IMR-90 (cell line): ENCODE measurements around the gene NEURL1B. TPM values are rescaled to one million over a fixed set of nuclear protein-coding genes. Genes with fewer than 3 reads are reported as not detected.

Experiments
- ATAC-seq: fragments of 200-7000 bp; cut with Tn5 transposase; 2 replicates; pipeline ENCODE4 v1.9.1; 2020; ENCODE audit warnings: low read depth, mild to moderate bottlenecking, moderate library complexity
- BruUV-seq: library from RNA; stranded (reverse); fragments of 400-500 nt; replicated peaks from 2 replicates; lab custom pipeline; 2021; lab: Mats Ljungman, UMichigan
- CTCF ChIA-PET: fragments of 300-600 bp; formaldehyde crosslinking; extraction: SDS; loops from one replicate; lab custom pipeline; 2021; ENCODE audit warnings: antibody characterized with exemption; lab: Yijun Ruan, JAX
- POLR2A ChIA-PET: fragments of 300-600 bp; sonication (Branson Sonifier 250); formaldehyde crosslinking; loops from one replicate; lab custom pipeline; 2022; ENCODE audit warnings: antibody characterized with exemption; ENCODE audit not compliant: unreplicated experiment; lab: Charles Lee
- DNase-seq: peaks from one replicate; pipeline ENCODE4 v3.0.0; 2013
- H2AFZ ChIP-seq: replicated peaks from 2 replicates; pipeline ENCODE3; 2013; ENCODE audit warnings: low read length, mild to moderate bottlenecking; ENCODE audit not compliant: poor library complexity
- H2AK5ac ChIP-seq: 2 replicates; pipeline ENCODE4 v1.6.1; 2013; ENCODE audit warnings: low read depth, low read length, inconsistent platforms
- H2AK9ac ChIP-seq: replicated peaks from 2 replicates; pipeline ENCODE3; 2013; ENCODE audit warnings: mild to moderate bottlenecking, low read depth, low read length, moderate library complexity; ENCODE audit not compliant: poor library complexity
- H2BK120ac ChIP-seq: 2 replicates; pipeline ENCODE4 v1.6.1; 2013; ENCODE audit warnings: low read depth, low read length, inconsistent platforms
- H2BK15ac ChIP-seq: 3 replicates; pipeline ENCODE4 v1.6.1; 2013; ENCODE audit warnings: low read depth, low read length, inconsistent platforms
- H2BK20ac ChIP-seq: 2 replicates; pipeline ENCODE4 v1.6.1; 2013; ENCODE audit warnings: low read depth, mild to moderate bottlenecking, inconsistent platforms, low read length, moderate library complexity
- H2BK5ac ChIP-seq: 2 replicates; pipeline ENCODE4 v1.6.1; 2013; ENCODE audit warnings: mild to moderate bottlenecking, low read depth, low read length, inconsistent platforms; ENCODE audit not compliant: poor library complexity, severe bottlenecking
- H3K14ac ChIP-seq: replicated peaks from 2 replicates; pipeline ENCODE4 v1.6.1; 2013; ENCODE audit warnings: low read depth, low read length, inconsistent platforms
- H3K18ac ChIP-seq: 2 replicates; pipeline ENCODE4 v1.6.1; 2013; ENCODE audit warnings: low read depth, low read length, control low read depth
- H3K23ac ChIP-seq: 2 replicates; pipeline ENCODE4 v1.6.1; 2013; ENCODE audit warnings: low read depth, low read length, inconsistent platforms
- H3K27ac ChIP-seq: 2 replicates; pipeline ENCODE4 v1.5.1; 2013; ENCODE audit warnings: mild to moderate bottlenecking, control low read depth, low read length; ENCODE audit not compliant: insufficient read depth
- H3K27me3 ChIP-seq: 2 replicates; pipeline ENCODE4 v1.6.1; 2013; ENCODE audit warnings: low read length; ENCODE audit not compliant: control insufficient read depth, insufficient read depth
- H3K36me3 ChIP-seq: 2 replicates; pipeline ENCODE4 v1.6.1; 2013; ENCODE audit warnings: low read length, mixed read lengths; ENCODE audit not compliant: control insufficient read depth, insufficient read depth
- H3K4ac ChIP-seq: 2 replicates; pipeline ENCODE4 v1.6.1; 2013; ENCODE audit warnings: low read depth, low read length, inconsistent platforms
- H3K4me1 ChIP-seq: 2 replicates; pipeline ENCODE4 v1.6.1; 2013; ENCODE audit warnings: low read length, mixed read lengths; ENCODE audit not compliant: control insufficient read depth, insufficient read depth
- H3K4me2 ChIP-seq: 2 replicates; pipeline ENCODE4 v1.6.1; 2013; ENCODE audit warnings: low read depth, mild to moderate bottlenecking, control low read depth, low read length, moderate library complexity
- H3K4me3 ChIP-seq: 2 replicates; pipeline ENCODE4 v1.5.1; 2013; ENCODE audit warnings: low read depth, mild to moderate bottlenecking, control low read depth, low read length, moderate library complexity; ENCODE audit not compliant: insufficient read depth
- H3K56ac ChIP-seq: 2 replicates; pipeline ENCODE4 v1.6.1; 2013; ENCODE audit warnings: low read length, inconsistent platforms; ENCODE audit not compliant: insufficient read depth; ENCODE audit errors: extremely low read depth
- H3K79me1 ChIP-seq, 2 experiments: 2 replicates each; pipeline ENCODE4 v1.6.1; 2013; ENCODE audit warnings: low read length in 2 of 2, inconsistent platforms in 1 of 2, low read depth in 1 of 2
- H3K9ac ChIP-seq: 2 replicates; pipeline ENCODE4 v1.6.1; 2013; ENCODE audit warnings: low read depth, low read length, control low read depth
- H3K9me1 ChIP-seq: 2 replicates; pipeline ENCODE4 v1.6.1; 2013; ENCODE audit warnings: low read length, inconsistent platforms; ENCODE audit not compliant: insufficient read depth
- H3K9me3 ChIP-seq: 2 replicates; pipeline ENCODE4 v1.6.1; 2013; ENCODE audit warnings: low read length; ENCODE audit not compliant: control insufficient read depth, insufficient read depth
- H4K20me1 ChIP-seq: 2 replicates; pipeline ENCODE4 v1.6.1; 2013; ENCODE audit warnings: low read length, inconsistent platforms; ENCODE audit not compliant: insufficient read depth
- H4K5ac ChIP-seq: 2 replicates; pipeline ENCODE4 v1.6.1; 2013; ENCODE audit warnings: mild to moderate bottlenecking, low read depth, low read length, control low read depth
- H4K8ac ChIP-seq, 2 experiments: 2 replicates each; pipeline ENCODE4 v1.6.1; 2013; ENCODE audit warnings: low read depth in 2 of 2, low read length in 2 of 2, control low read depth in 1 of 2, inconsistent platforms in 1 of 2
- H4K91ac ChIP-seq: 2 replicates; pipeline ENCODE4 v1.6.1; 2013; ENCODE audit warnings: low read depth, low read length, inconsistent platforms; ENCODE audit not compliant: insufficient read depth
- BHLHE40 ChIP-seq: fragments of 150-350 bp; IDR thresholded peaks from 2 replicates; pipeline ENCODE4 v1.6.1; 2016; ENCODE audit warnings: mild to moderate bottlenecking, low read depth, low read length
- CHD1 ChIP-seq: IDR thresholded peaks from 2 replicates; pipeline ENCODE4 v1.6.1; 2012; ENCODE audit warnings: low read depth, low read length, improper control_type of control experiment
- MXI1 ChIP-seq: IDR thresholded peaks from 2 replicates; pipeline ENCODE4 v1.6.1; 2012; ENCODE audit warnings: low read depth, mild to moderate bottlenecking, low read length, moderate library complexity, borderline replicate concordance
- NFE2L2 ChIP-seq: fragments of 150-350 bp; IDR thresholded peaks from 2 replicates; pipeline ENCODE4 v1.6.1; 2016; ENCODE audit warnings: low read depth, mild to moderate bottlenecking, low read length
- RFX5 ChIP-seq: IDR thresholded peaks from 2 replicates; pipeline ENCODE4 v1.8.0; 2012; ENCODE audit warnings: low read depth, mild to moderate bottlenecking, low read length, moderate library complexity
- SMC3 ChIP-seq: fragments of 150-350 bp; IDR thresholded peaks from 2 replicates; pipeline ENCODE4 v1.6.1; 2016; ENCODE audit warnings: low read depth, mild to moderate bottlenecking, antibody characterized with exemption, low read length, moderate library complexity
- WGBS, 2 experiments: methylation state at CpG; one replicate each; pipeline versions ENCODE4 v1.1.5 to v1.1.7; 2013; ENCODE audit warnings: missing lambda C conversion rate in 2 of 2; ENCODE audit not compliant: insufficient read length in 1 of 2; ENCODE audit errors: extremely low coverage in 2 of 2; 5-methylcytosine and 5-hydroxymethylcytosine counted together
- dilution Hi-C: fragments of 300-500 bp; cut with HindIII; formaldehyde crosslinking; loops from one replicate; pipeline ENCODE4 v1.14.3; 2018; ENCODE audit warnings: low sequenced_read_pairs; ENCODE audit not compliant: unreplicated experiment
- in situ Hi-C: fragments of 300-500 bp; cut with MboI; formaldehyde crosslinking; loops from 3 replicates; pipeline ENCODE4 v1.14.3; 2019; ENCODE audit warnings: low sequenced_read_pairs, inconsistent platforms, mixed read lengths
- intact Hi-C: fragments of 100-400 bp; cut with micrococcal nuclease; formaldehyde crosslinking; loops from 2 replicates; pipeline ENCODE4 v1.10.0; 2022
- polyA plus RNA-seq, 3 experiments: library from polyadenylated mRNA; depleted of rRNA; stranded (reverse); fragments of >200 nt; gene quantifications; 2 replicates each; pipeline ENCODE4 v1.2.3, GENCODE V29; 2012; ENCODE audit warnings: low replicate concordance in 1 of 3
- total RNA-seq: library from RNA; depleted of rRNA; stranded (reverse); fragments of >200 nt; gene quantifications from 2 replicates; pipeline ENCODE4 v1.2.3, GENCODE V29; 2012
- TF ChIP-seq, protein P1 (sequence below): fragments of 150-350 bp; IDR thresholded peaks from 2 replicates; pipeline ENCODE4 v1.6.1; 2016; ENCODE audit warnings: low read depth, mild to moderate bottlenecking, low read length, moderate library complexity, borderline replicate concordance
- TF ChIP-seq, protein P2 (sequence below): conservative IDR thresholded peaks from 2 replicates; pipeline ENCODE4 v1.5.1; 2012; ENCODE audit warnings: mild to moderate bottlenecking, low read depth, low read length, improper control_type of control experiment

NEURL1B gene
- total and polyA plus RNA-seq, 2 of the 4 experiments (the other 2 are of a cell fraction), result 1.8 to 2.8 TPM

DNA sequence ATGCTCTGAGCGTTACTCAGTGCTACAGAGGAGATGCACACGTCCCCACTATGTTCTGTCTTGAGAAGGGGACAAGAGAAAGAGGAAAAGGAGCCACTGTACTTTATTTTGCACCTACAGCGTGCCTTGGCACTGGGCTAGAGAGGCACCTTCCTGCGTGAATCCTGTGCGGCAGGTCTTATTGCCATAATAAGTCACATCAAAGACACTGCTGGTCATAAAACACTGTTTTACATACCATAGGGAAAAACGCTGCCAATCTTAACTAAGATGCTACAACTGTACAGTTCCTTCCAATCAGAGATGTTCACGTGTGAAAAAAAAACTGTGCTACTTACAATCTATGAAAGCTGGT lies 48.1 kb downstream of the NEURL1B start:
- H2BK20ac ChIP-seq, result no peak overlapping the region
- no peak overlapping the region for H3K18ac ChIP-seq
- H4K5ac ChIP-seq, result no peak overlapping the region
- no peaks in the 10 kb centered on the region for H3K9me3 ChIP-seq
- WGBS, 2 experiments, result no CpG with 5 or more reads among the region's 7 CpGs
- no peak overlapping the region for H3K56ac ChIP-seq
- dilution Hi-C loops (no loop called here), in situ Hi-C loops (no loop called here), intact Hi-C loops (no loop called here)
- ChIA-PET POLR2A (no interaction called here), CTCF (interaction anchor here (1.4 kb wide), 1 partner anchor 210 kb away, joined by 5 read pairs; no protein-coding TSS in a partner anchor)
- H3K9ac ChIP-seq, result no peak overlapping the region
- no peaks in the 10 kb centered on the region; the same call in 1 of the 2 replicates for H3K36me3 ChIP-seq
- no peak overlapping the region; a peak in 1 of 4 replicates for H4K8ac ChIP-seq
- TF ChIP-seq, protein P1, sequence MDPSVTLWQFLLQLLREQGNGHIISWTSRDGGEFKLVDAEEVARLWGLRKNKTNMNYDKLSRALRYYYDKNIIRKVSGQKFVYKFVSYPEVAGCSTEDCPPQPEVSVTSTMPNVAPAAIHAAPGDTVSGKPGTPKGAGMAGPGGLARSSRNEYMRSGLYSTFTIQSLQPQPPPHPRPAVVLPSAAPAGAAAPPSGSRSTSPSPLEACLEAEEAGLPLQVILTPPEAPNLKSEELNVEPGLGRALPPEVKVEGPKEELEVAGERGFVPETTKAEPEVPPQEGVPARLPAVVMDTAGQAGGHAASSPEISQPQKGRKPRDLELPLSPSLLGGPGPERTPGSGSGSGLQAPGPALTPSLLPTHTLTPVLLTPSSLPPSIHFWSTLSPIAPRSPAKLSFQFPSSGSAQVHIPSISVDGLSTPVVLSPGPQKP, result no peak
- TF ChIP-seq BHLHE40 (no peak), RFX5 (no peak), CHD1 (no peak), NFE2L2 (no peak), SMC3 (no peak), MXI1 (no peak)
- TF ChIP-seq, protein P2, sequence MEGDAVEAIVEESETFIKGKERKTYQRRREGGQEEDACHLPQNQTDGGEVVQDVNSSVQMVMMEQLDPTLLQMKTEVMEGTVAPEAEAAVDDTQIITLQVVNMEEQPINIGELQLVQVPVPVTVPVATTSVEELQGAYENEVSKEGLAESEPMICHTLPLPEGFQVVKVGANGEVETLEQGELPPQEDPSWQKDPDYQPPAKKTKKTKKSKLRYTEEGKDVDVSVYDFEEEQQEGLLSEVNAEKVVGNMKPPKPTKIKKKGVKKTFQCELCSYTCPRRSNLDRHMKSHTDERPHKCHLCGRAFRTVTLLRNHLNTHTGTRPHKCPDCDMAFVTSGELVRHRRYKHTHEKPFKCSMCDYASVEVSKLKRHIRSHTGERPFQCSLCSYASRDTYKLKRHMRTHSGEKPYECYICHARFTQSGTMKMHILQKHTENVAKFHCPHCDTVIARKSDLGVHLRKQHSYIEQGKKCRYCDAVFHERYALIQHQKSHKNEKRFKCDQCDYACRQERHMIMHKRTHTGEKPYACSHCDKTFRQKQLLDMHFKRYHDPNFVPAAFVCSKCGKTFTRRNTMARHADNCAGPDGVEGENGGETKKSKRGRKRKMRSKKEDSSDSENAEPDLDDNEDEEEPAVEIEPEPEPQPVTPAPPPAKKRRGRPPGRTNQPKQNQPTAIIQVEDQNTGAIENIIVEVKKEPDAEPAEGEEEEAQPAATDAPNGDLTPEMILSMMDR, result no peak
- peak overlapping the region; percentile 53 for H2AFZ ChIP-seq
- H3K79me1 ChIP-seq, result no peaks in the 10 kb centered on the region
- H2BK5ac ChIP-seq, result no peak overlapping the region
- H4K20me1 ChIP-seq, result no peaks in the 10 kb centered on the region
- H3K4me2 ChIP-seq, result no peak overlapping the region
- peaks cover 3% of the 10 kb centered on the region; the same call in 1 of the 2 replicates for H3K9me1 ChIP-seq
- H3K4me1 ChIP-seq, result peaks cover 5% of the 10 kb centered on the region; the same call in 1 of the 2 replicates
- DNase-seq, result no peak
- H4K91ac ChIP-seq, result no peak overlapping the region
- H3K27ac ChIP-seq, result no peak overlapping the region
- no peak overlapping the region for H2BK120ac ChIP-seq
- no peak overlapping the region for H2AK9ac ChIP-seq
- no peak overlapping the region for H3K4ac ChIP-seq
- H3K23ac ChIP-seq, result no peak overlapping the region
- no peaks in the 10 kb centered on the region for H3K27me3 ChIP-seq
- H3K4me3 ChIP-seq, result no peak overlapping the region
- peak overlapping the region; percentile 16; the same call in 1 of the 2 replicates for H2AK5ac ChIP-seq
- no peak overlapping the region for H2BK15ac ChIP-seq
- no peak overlapping the region for H3K14ac ChIP-seq
- ATAC-seq, result no peak
- BruUV-seq, result no TSS peak
